HG03469 (cell line): ENCODE measurements around the gene GABARAPL2.

Experiments used
- ATAC-seq: cut with Tn5 transposase; IDR thresholded peaks from one replicate; pipeline ENCODE4 v1.9.1; 2021; ENCODE audit warnings: mild to moderate bottlenecking, moderate library complexity, moderate number of reproducible peaks; ENCODE audit not compliant: unreplicated experiment

The GABARAPL2 gene

DNA sequence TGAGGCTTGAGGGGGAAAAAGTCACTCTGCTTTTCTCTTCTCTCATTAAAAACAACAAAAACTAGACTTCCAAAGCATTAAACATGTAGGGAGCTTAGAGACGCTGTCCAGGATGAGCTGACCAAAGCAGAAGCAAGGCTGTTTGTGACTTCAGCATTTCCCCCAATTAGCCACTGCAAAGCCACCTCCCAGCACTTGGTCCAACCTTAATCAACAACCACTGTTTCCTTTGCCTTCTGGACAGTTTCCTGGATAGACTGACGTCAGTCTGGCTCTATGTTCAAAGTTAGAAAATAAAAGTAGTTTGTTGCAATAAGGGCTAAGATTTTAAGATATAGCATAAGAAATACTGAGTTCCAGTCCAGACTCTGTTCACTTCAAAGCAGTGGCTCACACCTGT lies 13.2 kb upstream of the GABARAPL2 start:
- no peak for ATAC-seq

GRCh38 chr16:75555213-75555706 lies 10.9 kb upstream of the GABARAPL2 start:
- ATAC-seq = no peak

DNA sequence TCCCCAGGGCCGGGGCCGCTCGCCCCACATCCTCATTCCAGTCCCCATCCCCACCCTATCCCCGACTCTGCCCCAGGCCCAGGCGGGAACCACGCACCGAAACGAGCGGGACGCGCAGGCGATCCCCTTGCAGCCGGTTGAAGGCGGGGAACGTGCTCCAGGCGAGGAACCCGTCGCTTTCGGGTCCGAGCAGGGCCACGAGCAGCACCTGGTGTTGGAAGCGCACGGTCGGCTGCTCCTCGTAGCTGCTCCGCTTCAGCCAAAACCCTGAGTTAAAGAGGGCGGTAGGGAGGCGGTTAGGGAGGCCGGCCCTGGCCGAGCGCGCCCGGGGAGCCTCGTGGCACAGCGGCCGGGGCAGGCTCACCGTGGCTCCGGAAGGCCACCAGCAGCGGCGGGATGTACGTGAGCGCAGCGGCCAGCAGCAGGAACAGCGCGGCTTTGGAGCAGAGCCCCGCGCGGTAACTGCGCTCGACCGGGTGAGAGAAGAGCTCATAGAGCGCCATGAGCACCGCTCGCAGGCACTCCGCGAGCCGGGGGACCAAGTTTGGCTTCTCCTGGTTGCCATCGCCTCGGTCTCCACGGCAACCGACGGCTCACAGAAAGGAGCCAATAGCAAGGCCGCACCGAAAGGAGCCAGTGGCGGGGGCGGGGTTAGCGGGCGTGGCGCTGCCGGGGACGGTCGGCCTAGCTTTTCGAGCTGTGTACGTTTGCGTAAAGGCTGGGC lies 10.3 kb upstream of the GABARAPL2 start, which contains the start of gene TMEM231:
TSS of gene TMEM231 (minus strand) at position 546 of the 724 bp plus-strand sequence. CDS start at position 503, 43 bp downstream.
- peak; percentile 96 for ATAC-seq

GRCh38 chr16:75556431-75556950 lies 9.7 kb upstream of the GABARAPL2 start:
- no peak for ATAC-seq

DNA sequence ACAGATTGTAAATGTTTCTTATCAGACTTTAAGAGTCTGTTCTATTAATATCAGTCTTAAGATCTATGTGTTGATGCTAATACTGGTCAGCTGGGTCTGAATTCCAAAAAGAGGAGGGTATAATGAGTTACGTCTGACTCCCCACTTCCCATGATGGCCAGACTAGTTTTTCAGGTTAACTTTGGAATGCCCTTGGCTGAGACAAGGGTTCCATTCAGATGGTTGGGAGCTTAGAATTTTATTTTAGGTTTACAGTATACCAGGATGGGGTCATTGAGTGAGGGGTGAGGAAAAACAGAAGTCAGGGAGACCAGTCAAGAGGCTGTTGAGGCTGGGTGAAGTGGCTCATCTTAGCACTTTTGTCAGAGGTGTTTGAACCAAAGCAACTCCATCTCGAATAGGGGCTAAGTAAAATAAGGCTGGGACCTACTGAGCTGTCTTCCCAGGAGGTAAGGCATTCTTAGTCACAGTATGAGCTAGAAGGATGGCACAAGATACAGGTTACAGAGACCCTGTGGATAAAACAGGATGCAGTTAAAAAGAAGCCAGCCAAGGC lies 7.3 kb upstream of the GABARAPL2 start:
- ATAC-seq = no peak

GRCh38 chr16:75559564-75560372 lies 6.4 kb upstream of the GABARAPL2 start:
- ATAC-seq = no peak

DNA sequence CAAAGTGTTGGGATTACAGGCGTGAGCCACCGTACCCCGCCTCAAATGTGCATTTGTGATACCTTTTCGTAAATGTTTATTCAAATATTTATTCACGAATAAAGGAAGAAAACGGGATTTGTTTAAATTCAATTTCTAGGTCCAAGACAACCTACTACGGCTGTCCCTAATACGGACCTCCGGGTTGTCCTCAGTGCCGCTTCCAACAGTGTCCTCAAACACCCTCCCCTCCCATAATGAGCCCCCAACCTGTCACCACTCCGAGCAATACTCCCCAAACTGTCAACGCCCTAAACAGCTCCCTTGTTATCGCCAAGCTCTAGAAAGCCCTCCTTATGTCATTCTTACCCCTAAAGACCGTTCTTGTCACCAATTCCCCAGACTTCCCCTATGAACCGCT lies 539 bp upstream of the GABARAPL2 start:
- no peak for ATAC-seq

DNA sequence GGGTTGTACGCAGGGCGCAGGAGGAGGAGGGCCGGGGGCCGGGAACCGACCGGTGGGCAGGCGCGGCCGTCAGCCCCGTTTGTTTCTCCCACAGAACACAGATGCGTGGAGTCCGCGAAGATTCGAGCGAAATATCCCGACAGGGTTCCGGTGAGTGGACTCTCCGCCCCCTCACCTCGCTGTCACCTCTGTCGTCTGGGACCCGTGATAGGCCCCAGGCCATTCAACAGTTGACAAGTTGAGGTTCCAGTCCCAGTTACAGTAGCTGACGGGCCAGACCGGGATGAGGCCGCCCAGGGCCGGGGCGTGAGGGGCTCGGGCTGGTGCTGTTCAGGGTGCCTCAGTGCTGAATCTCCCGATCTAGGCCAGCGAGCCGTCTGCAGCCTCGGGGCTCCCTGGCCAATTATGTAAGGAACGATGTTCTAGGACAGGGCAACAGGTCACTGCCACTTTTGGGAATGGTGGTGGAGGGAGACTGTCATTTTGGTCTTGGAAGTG lies 628 bp downstream of the GABARAPL2 start:
- ATAC-seq = no peak

- no peak for ATAC-seq
These were observed 1.7 kb downstream of the GABARAPL2 start for GRCh38 chr16:75567911-75568310.

GRCh38 chr16:75570396-75571065 lies 4.4 kb downstream of the GABARAPL2 start:
- no peak for ATAC-seq

DNA sequence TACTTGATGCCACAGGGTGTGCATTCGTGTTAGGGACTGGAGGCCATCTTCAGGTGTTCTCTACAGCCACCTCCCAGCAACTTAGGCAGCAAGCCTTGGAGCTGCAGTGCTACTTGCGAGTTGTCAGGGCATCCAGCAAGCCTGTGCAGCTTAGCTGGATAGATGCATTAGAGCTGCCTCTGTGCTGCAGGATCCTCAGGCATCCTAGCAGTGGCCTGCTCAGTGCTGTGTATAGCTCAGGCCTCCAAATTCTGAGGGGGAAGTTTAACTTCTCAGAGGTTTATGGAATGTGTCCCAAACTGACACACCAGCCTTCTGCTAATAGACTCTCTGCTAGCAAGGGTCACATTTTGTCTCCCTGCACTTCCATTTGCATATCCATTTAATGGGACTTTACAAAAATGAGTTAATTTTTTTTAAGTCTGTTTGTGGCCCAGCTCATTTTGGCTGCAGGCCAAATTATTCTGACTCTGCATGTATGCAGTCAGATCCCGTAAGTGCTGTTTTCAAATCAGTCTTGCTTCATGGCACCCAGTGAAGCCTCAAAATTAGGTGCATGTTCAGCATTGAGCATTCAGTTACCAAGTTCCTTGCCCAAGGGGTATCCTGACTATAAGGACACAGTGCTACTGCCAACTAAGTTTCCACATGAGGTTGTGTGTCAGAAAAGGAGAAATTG lies 6.8 kb downstream of the GABARAPL2 start:
- no peak for ATAC-seq

- ATAC-seq = no peak
These were observed 7.8 kb downstream of the GABARAPL2 start for GRCh38 chr16:75573955-75574354.

GRCh38 chr16:75575958-75576357 lies 9.8 kb downstream of the GABARAPL2 start:
- ATAC-seq = no peak

DNA sequence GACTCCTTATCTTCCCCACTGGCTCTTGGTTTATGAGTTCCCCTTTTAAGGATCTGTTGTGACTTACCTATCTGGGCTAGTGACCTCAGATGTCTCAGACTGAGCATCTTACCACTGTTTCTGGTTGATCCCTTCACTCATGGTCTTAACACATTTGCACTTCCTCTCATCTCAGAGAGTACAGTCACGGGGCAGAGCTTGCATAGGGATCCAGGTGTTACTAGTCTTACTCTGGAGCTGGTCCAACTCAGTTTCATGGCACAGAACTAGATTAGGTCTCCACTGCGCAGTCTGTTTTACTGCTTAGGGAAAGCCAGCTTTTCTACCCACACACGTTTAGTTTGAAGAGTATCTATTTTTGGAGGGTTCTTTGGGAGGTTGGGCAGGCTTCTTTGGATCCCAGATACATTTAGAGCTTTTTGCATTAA lies 10.2 kb downstream of the GABARAPL2 start:
- peak; percentile 68 for ATAC-seq

- ATAC-seq = no peak
These were observed 12.0 kb downstream of the GABARAPL2 start for GRCh38 chr16:75578212-75578611.

GRCh38 chr16:75578725-75579124 lies 12.5 kb downstream of the GABARAPL2 start:
- no peak for ATAC-seq

DNA sequence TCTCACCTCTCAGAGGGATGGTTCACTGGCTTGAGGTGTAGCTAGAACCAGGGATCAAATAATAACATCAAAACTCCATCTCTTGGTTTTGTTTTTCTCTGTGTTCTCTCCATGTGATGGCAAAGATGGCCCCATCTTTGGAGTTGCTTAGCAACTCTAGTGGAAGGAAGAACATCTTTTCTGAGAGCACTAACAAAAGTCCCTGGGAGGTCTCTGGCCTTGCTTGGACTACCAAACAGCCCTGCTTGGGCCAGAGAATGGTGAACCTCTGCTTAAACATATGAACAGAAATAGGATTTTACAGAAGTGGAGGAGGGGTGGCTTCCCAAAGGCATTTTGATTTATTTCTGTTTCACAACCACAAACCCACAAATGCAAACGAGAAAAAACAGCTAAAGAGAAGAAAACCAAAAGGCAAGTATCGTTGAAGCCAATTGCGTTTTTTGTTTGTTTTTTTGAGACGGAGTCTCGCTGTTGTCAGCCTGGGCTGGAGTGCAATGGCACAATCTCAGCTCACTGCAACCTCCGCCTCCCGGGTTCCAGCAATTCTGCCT lies 13.2 kb downstream of the GABARAPL2 start:
- ATAC-seq = no peak

DNA sequence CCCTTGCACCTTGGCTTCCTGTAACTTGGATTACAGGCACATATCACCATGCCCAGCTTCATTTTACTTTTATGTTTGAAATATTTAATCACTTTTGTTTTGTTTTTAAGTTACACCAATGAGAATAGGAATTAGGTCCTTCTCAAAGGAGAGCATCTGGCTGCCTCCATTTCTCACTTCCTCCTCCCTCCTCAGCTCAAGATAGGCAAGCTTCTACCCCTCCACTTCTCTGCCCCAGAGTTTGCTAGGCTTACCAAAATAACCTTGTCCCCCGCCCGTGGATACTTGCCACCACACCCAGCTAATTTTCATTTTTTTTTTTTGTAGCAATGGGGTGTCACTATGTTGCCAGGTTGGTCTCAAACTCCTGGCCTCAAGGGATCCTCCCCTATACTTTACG lies 17.9 kb downstream of the GABARAPL2 start:
- no peak for ATAC-seq

GRCh38 chr16:75588716-75589115 lies 22.5 kb downstream of the GABARAPL2 start:
- ATAC-seq = no peak

DNA sequence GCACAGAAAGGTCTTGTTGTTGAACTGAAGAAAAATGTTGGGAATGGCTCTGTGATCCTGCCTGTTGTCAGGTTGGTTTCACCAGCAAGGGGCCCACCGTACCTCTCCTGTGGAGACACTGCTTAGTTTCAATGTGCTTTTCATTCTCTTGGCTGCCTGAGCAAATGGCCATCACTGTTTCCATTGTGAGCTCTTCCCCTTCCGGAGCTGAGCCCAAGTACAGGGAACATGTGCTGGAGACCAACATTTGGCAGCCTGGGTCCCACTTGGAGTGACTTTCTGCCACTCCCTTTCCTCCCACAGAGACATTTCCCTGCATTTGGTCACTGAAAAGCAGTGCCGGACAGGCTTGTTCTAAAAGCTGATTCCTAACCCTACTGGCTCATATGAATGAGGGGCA lies 23.1 kb downstream of the GABARAPL2 start:
- no peak for ATAC-seq
